MM.1S (cell line): ENCODE data around the gene FARP1.

Experiments
- EZH2 ChIP-seq: fragments of 300-600 bp; sonication (generic); optimal IDR thresholded peaks from 2 replicates; pipeline ENCODE3; 2017; ENCODE audit warnings: low read depth, mild to moderate bottlenecking, antibody characterized with exemption, low read length, mixed read lengths
- EZH2phosphoT487 ChIP-seq: fragments of 300-600 bp; sonication (generic); IDR thresholded peaks from 2 replicates; pipeline ENCODE4 v1.6.1; 2018; ENCODE audit warnings: antibody characterized with exemption, low read length
- TF ChIP-seq, protein P1 (sequence below): fragments of 300-600 bp; sonication (generic); IDR thresholded peaks from 2 replicates; pipeline ENCODE4 v1.5.1; 2016; ENCODE audit warnings: antibody characterized with exemption, low read length, mixed read lengths

DNA sequence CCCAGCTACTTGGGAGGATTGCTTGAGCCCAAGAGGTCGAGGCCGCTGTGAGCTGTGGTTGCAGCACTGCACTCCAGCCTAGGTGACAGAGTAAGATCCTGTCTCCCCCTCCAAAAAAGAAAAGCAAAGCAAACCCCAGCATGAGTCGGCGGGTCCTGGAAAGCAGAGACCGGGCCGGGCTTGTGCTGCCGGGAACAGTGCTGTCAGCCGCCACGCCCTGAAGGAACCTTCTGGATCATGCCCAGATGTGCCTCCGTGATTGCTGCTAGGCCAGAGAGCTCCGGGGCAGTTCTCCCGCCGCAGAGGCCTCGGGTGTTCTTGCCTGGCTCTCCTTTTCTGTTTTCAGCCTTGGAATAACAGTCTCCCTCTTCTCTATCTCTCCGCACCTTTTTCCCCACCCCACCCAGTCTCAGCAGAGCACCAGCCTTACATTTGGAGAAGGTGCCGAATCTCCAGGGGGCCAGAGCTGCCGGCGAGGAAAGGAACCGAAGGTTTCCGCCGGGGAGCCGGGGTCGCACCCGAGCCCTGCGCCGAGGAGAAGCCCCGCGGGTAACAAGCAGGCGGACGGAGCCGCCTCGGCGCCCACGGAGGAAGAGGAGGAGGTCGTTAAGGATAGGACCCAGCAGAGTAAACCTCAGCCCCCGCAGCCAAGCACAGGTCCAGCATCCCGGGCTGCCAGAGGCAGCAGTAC lies 252.1 kb downstream of the FARP1 start:
- TF ChIP-seq, protein P1, sequence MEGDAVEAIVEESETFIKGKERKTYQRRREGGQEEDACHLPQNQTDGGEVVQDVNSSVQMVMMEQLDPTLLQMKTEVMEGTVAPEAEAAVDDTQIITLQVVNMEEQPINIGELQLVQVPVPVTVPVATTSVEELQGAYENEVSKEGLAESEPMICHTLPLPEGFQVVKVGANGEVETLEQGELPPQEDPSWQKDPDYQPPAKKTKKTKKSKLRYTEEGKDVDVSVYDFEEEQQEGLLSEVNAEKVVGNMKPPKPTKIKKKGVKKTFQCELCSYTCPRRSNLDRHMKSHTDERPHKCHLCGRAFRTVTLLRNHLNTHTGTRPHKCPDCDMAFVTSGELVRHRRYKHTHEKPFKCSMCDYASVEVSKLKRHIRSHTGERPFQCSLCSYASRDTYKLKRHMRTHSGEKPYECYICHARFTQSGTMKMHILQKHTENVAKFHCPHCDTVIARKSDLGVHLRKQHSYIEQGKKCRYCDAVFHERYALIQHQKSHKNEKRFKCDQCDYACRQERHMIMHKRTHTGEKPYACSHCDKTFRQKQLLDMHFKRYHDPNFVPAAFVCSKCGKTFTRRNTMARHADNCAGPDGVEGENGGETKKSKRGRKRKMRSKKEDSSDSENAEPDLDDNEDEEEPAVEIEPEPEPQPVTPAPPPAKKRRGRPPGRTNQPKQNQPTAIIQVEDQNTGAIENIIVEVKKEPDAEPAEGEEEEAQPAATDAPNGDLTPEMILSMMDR: no peak
- TF ChIP-seq EZH2: no peak
- TF ChIP-seq EZH2phosphoT487: no peak
